ENCODE results near the gene PPFIBP2. TPM values are rescaled to one million over a fixed set of nuclear protein-coding genes. Genes with fewer than 3 reads are reported as not detected.

Gene PPFIBP2
- total and polyA plus RNA-seq, 10 of the 15 experiments (the other 5 are each of a cell fraction or from before 2014, with no cell fraction given): 17.3 to 56.3 (median 39.2) TPM

DNA sequence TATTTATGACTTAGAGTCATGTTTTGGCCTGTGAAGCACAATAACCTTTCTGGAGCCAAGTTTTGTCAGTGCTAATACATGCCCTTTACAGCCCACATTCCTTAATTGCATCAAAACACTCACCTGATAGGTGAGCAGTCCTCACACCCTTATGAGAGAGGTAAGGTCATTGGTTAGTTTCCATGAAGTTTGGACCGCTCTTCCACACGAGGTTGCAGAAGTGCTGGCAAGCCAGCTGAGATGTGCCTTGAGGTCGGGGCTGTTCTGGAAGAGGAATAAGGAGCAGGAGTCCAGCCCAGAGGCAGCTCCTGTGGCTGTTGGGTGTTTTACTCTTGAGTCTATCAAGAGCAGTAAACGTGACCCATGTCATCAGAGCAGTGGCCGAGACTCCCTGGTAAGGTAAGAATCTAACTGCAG lies 83.2 kb downstream of the PPFIBP2 start:
- H3K4me3 ChIP-seq: no peak overlapping the region
- DNase-seq (ENCODE audit: low read depth, low spot score): no peak
- H3K27ac ChIP-seq (ENCODE audit: control insufficient read depth, insufficient read depth): no peak overlapping the region
- peaks cover 4% of the 10 kb centered on the region; the same call in 1 of the 2 replicates for H4K20me1 ChIP-seq (ENCODE audit: control insufficient read depth, insufficient read depth)
- H3K36me3 ChIP-seq (ENCODE audit: control insufficient read depth in 2 of 2, insufficient read depth in 2 of 2, low read length in 1 of 2): peaks cover 6 to 20% of the 10 kb centered on the region in 2 experiments
- intact Hi-C loops (cut with micrococcal nuclease; ENCODE audit: unreplicated experiment): no loop called here
- no peak overlapping the region for H3K9ac ChIP-seq (ENCODE audit: control insufficient read depth, insufficient read depth, low read length)
- in situ Hi-C loops (cut with MboI): no loop called here
- POLR2A ChIA-PET: no interaction called here
- RAD21 ChIA-PET (ENCODE audit: unreplicated experiment): no interaction called here
- no peak overlapping the region for H3K4me2 ChIP-seq (ENCODE audit: control insufficient read depth, insufficient read depth)
- CTCF ChIA-PET: no interaction called here
- no peak for FAIRE-seq
- H2AFZ ChIP-seq (ENCODE audit: control insufficient read depth, low read depth, low read length): no peak overlapping the region
- H3K9me3 ChIP-seq (replicated peaks; ENCODE audit: control insufficient read depth, insufficient read depth, low read length): no peaks in the 10 kb centered on the region
- no TSS peak for BruUV-seq (replicated peaks)
- SMC1A ChIA-PET (ENCODE audit: uncharacterized antibody, unreplicated experiment): no interaction called here
- no peaks in the 10 kb centered on the region for H3K27me3 ChIP-seq (replicated peaks in 1 of 2; ENCODE audit: control insufficient read depth in 2 of 2, insufficient read depth in 2 of 2, low read length in 1 of 2)
- 96% methylated on average over 5 of the region's 5 CpGs for WGBS (ENCODE audit: insufficient coverage, insufficient replicate concordance, low lambda C conversion rate, missing lambda C conversion rate)
- peaks cover 10% of the 10 kb centered on the region for H3K4me1 ChIP-seq (ENCODE audit: control insufficient read depth, insufficient read depth, low read length)
- no peaks in the 10 kb centered on the region for H3K79me2 ChIP-seq (ENCODE audit: control insufficient read depth, insufficient read depth, low read length)
- ATAC-seq: no peak
- TF ChIP-seq, protein P1, sequence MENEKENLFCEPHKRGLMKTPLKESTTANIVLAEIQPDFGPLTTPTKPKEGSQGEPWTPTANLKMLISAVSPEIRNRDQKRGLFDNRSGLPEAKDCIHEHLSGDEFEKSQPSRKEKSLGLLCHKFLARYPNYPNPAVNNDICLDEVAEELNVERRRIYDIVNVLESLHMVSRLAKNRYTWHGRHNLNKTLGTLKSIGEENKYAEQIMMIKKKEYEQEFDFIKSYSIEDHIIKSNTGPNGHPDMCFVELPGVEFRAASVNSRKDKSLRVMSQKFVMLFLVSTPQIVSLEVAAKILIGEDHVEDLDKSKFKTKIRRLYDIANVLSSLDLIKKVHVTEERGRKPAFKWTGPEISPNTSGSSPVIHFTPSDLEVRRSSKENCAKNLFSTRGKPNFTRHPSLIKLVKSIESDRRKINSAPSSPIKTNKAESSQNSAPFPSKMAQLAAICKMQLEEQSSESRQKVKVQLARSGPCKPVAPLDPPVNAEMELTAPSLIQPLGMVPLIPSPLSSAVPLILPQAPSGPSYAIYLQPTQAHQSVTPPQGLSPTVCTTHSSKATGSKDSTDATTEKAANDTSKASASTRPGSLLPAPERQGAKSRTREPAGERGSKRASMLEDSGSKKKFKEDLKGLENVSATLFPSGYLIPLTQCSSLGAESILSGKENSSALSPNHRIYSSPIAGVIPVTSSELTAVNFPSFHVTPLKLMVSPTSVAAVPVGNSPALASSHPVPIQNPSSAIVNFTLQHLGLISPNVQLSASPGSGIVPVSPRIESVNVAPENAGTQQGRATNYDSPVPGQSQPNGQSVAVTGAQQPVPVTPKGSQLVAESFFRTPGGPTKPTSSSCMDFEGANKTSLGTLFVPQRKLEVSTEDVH (IDR thresholded peaks at IDR 0.05; ENCODE audit: low read depth, partially characterized antibody): no peak
- TF ChIP-seq, protein P2, sequence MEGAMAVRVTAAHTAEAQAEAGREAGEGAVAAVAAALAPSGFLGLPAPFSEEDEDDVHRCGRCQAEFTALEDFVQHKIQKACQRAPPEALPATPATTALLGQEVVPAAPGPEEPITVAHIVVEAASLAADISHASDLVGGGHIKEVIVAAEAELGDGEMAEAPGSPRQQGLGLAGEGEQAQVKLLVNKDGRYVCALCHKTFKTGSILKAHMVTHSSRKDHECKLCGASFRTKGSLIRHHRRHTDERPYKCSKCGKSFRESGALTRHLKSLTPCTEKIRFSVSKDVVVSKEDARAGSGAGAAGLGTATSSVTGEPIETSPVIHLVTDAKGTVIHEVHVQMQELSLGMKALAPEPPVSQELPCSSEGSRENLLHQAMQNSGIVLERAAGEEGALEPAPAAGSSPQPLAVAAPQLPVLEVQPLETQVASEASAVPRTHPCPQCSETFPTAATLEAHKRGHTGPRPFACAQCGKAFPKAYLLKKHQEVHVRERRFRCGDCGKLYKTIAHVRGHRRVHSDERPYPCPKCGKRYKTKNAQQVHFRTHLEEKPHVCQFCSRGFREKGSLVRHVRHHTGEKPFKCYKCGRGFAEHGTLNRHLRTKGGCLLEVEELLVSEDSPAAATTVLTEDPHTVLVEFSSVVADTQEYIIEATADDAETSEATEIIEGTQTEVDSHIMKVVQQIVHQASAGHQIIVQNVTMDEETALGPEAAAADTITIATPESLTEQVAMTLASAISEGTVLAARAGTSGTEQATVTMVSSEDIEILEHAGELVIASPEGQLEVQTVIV (IDR thresholded peaks at IDR 0.05; ENCODE audit: borderline replicate concordance, partially characterized antibody): no peak

Measured in GM12878 (cell line).